SK-N-MC (cell line): ENCODE results near the gene COQ3.

Experiments
- DNase-seq: peaks from one replicate; pipeline ENCODE4 v3.0.0-alpha.2; 2011; ENCODE audit warnings: low read depth, low spot score
- H3K27ac ChIP-seq: fragments of 200-600 bp; sonication (generic); 2 replicates; pipeline ENCODE4 v1.5.1; 2016; ENCODE audit warnings: mixed run types
- H3K36me3 ChIP-seq: fragments of 200-600 bp; sonication (generic); 2 replicates; pipeline ENCODE4 v1.6.1; 2017; ENCODE audit warnings: antibody characterized with exemption, low read length, mixed read lengths; ENCODE audit not compliant: insufficient read depth
- H3K4me3 ChIP-seq: fragments of 200-600 bp; sonication (generic); 2 replicates; pipeline ENCODE4 v1.5.1; 2016
- H3K9ac ChIP-seq: fragments of 200-600 bp; sonication (generic); 2 replicates; pipeline ENCODE4 v1.8.0; 2017; ENCODE audit warnings: mixed run types, mixed read lengths; ENCODE audit not compliant: insufficient read length
- H3K9me3 ChIP-seq: fragments of 200-600 bp; sonication (generic); 2 replicates; pipeline ENCODE4 v1.6.1; 2017; ENCODE audit warnings: low read depth, mild to moderate bottlenecking, antibody characterized with exemption, low read length, moderate library complexity, mixed read lengths
- EZH2 ChIP-seq: fragments of 200-600 bp; sonication (generic); IDR thresholded peaks from one replicate; pipeline ENCODE4 v1.6.1; 2017; ENCODE audit warnings: antibody characterized with exemption
- FOXP2 ChIP-seq: optimal IDR thresholded peaks from 2 replicates; pipeline ENCODE3; 2011; ENCODE audit warnings: mild to moderate bottlenecking, moderate library complexity; ENCODE audit not compliant: insufficient read depth; ENCODE audit errors: extremely low read length, control extremely low read depth
- POLR2AphosphoS5 ChIP-seq: IDR thresholded peaks from 2 replicates; pipeline ENCODE4 v1.6.1; 2012; ENCODE audit warnings: mild to moderate bottlenecking, low read depth, low read length, borderline replicate concordance

COQ3 gene

DNA sequence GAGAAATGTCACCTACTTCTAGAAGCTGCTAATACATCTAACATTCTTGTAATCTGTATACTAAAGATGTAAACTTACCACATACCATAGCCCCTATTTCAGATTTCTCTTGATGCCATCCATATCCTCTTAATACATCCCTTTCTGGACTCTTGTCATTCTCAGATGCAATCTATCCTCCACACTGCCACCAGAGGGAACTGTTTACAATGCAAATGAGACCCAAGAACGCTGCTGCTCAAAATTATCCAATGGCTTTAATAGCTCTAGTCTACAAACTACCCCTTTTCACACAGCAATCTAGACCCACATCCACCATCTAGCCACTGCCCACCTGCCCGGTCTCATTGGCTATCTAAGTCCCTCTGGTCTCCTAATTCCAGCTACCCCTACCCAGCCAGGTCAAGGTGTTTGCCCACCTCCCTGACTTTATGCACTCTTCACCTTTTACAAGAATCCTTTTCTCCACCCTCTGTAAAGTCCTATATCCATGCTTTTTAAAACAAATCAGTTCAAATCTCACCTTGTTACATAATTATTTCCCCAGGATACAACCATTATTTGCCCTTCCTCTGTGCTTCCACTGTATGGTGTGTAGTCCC lies 59.4 kb downstream of the COQ3 start:
- DNase-seq, result no peak
- no peak overlapping the region for H3K4me3 ChIP-seq
- no peaks in the 10 kb centered on the region for H3K9me3 ChIP-seq
- no peak overlapping the region for H3K27ac ChIP-seq
- H3K9ac ChIP-seq, result no peak overlapping the region
- TF ChIP-seq POLR2AphosphoS5 (no peak), FOXP2 (no peak), EZH2 (no peak)
- no peaks in the 10 kb centered on the region for H3K36me3 ChIP-seq

DNA sequence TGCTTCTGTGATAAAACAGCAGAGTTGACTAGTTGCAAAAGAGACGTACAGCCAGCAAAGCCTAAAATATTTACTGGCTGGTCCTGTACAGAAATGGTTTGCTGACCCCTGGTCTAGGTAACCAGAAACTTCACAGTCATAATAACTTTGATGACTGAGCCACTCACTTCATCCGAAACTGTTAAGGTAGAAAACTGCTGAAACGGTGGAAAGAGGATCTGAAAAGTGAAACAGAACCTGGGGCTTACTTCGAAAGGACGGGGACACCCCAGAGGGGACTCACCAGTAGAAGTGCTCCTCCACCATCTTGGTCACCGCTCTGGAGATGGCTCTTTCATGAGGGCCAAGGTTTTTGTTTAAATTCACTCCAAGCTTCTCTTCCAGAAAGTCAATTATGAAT lies 60.9 kb downstream of the COQ3 start:
- no peak overlapping the region for H3K9ac ChIP-seq
- no peaks in the 10 kb centered on the region for H3K9me3 ChIP-seq
- no peak for TF ChIP-seq EZH2
- TF ChIP-seq POLR2AphosphoS5, result no peak
- no peak for TF ChIP-seq FOXP2
- DNase-seq, result no peak
- no peak overlapping the region for H3K4me3 ChIP-seq
- H3K27ac ChIP-seq, result no peak overlapping the region
- no peaks in the 10 kb centered on the region for H3K36me3 ChIP-seq

DNA sequence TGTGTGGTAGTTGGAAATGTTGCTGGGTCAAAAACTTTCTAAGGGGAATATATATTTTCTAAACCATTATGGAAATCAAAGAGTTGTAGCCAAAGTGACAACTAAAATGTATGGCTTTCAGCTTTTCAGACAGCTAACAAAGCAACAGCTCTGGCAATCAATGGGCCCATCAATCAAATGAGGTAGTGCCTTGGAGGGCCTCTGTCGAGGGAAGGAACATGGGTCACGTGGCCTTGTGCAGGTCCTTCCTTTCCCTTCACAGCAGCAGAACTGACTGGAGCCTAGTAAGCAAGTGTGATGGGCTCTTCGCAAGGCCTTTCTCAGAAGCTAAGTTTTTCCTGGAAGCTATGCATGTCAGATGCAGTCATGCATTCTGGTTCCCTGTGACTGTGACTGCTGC lies 62.5 kb downstream of the COQ3 start:
- TF ChIP-seq EZH2 (no peak), FOXP2 (no peak), POLR2AphosphoS5 (no peak)
- DNase-seq, result no peak
- H3K4me3 ChIP-seq, result no peak overlapping the region
- no peak overlapping the region for H3K27ac ChIP-seq
- H3K36me3 ChIP-seq, result no peaks in the 10 kb centered on the region
- H3K9ac ChIP-seq, result no peak overlapping the region
- no peaks in the 10 kb centered on the region for H3K9me3 ChIP-seq

DNA sequence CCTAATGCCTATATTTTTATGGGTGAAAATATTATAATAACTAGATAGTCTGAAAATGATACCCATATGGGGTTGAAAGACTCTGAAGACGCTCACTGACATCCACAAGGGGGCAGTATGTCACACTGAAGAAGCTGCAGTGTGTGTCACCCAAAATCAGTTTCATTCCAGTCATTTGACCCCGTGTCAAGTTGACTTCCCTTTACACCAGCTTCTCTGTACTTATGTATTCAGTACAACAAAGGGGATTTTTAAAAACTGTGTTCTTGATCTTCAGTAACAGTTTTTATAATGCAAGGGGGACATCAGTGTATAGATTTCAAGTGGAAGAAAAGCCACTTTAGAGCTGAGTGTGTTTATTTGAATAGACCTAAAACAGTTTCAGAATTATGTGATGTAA lies 63.8 kb downstream of the COQ3 start:
- Histone ChIP-seq H3K9ac (no peak overlapping the region), H3K9me3 (no peaks in the 10 kb centered on the region), H3K4me3 (no peak overlapping the region), H3K36me3 (no peaks in the 10 kb centered on the region), H3K27ac (no peak overlapping the region)
- no peak for TF ChIP-seq EZH2
- no peak for TF ChIP-seq POLR2AphosphoS5
- no peak for TF ChIP-seq FOXP2
- DNase-seq, result no peak

DNA sequence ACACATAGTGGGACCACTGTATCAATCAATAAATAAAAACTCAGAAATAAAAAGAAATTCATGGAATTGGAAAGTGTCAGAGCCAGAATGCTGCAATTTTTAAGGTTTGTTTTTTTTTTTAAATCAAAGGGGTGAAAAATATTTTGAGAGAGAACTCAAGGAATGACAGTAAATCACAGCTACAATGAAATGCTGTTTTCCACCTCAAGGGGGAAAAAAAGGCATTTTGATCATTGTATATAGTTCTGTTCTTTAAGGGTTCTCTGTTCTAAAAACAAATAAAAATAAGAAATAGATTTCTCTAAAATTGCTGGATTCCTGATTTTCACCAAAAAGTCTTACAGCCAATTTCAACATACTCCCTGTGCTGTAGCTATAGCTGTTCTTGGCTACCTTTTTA lies 69.0 kb downstream of the COQ3 start:
- no peaks in the 10 kb centered on the region for H3K9me3 ChIP-seq
- no peaks in the 10 kb centered on the region for H3K36me3 ChIP-seq
- no peak for DNase-seq
- no peak overlapping the region for H3K9ac ChIP-seq
- no peak overlapping the region for H3K4me3 ChIP-seq
- TF ChIP-seq POLR2AphosphoS5, result no peak
- TF ChIP-seq EZH2, result no peak
- no peak for TF ChIP-seq FOXP2
- H3K27ac ChIP-seq, result no peak overlapping the region
